H9 (cell line): ENCODE data around the gene ARHGEF1. TPM values are rescaled to one million over a fixed set of nuclear protein-coding genes. Genes with fewer than 3 reads are reported as not detected.

Experiments
- DNase-seq: peaks from one replicate; pipeline ENCODE4 v3.0.0-alpha.2; 2017
- H2AFZ ChIP-seq: one replicate; pipeline ENCODE4 v1.6.1; 2013; ENCODE audit warnings: mild to moderate bottlenecking, low read length, control low read depth, moderate library complexity
- H2AK5ac ChIP-seq: 2 replicates; pipeline ENCODE4 v1.6.1; 2013; ENCODE audit warnings: low read length, control low read depth, mixed read lengths; ENCODE audit not compliant: insufficient read length
- H2BK120ac ChIP-seq: one replicate; pipeline ENCODE4 v1.6.1; 2013; ENCODE audit warnings: low read depth, mild to moderate bottlenecking, low read length, control low read depth, inconsistent platforms; ENCODE audit not compliant: poor library complexity, severe bottlenecking
- H2BK12ac ChIP-seq: 2 replicates; pipeline ENCODE4 v1.6.1; 2013; ENCODE audit warnings: low read length, control low read depth, mixed read lengths, low read depth; ENCODE audit not compliant: insufficient read length
- H2BK15ac ChIP-seq: 2 replicates; pipeline ENCODE4 v1.6.1; 2013; ENCODE audit warnings: low read depth, low read length, control low read depth
- H2BK20ac ChIP-seq: one replicate; pipeline ENCODE4 v1.6.1; 2013; ENCODE audit warnings: low read depth, mild to moderate bottlenecking, low read length, control low read depth, inconsistent platforms; ENCODE audit not compliant: poor library complexity, severe bottlenecking
- H2BK5ac ChIP-seq: 2 replicates; pipeline ENCODE4 v1.6.1; 2013; ENCODE audit warnings: low read length, control low read depth, mixed read lengths; ENCODE audit not compliant: insufficient read length
- H3K14ac ChIP-seq: 2 replicates; pipeline ENCODE4 v1.6.1; 2013; ENCODE audit warnings: low read length, control low read depth; ENCODE audit not compliant: insufficient read depth
- H3K18ac ChIP-seq: 2 replicates; pipeline ENCODE4 v1.6.1; 2013; ENCODE audit warnings: low read depth, mild to moderate bottlenecking, mixed read lengths, low read length, control low read depth; ENCODE audit not compliant: insufficient read length
- H3K23ac ChIP-seq: 2 replicates; pipeline ENCODE4 v1.6.1; 2013; ENCODE audit warnings: low read length, control low read depth, mixed read lengths, low read depth; ENCODE audit not compliant: insufficient read length
- H3K23me2 ChIP-seq: 2 replicates; pipeline ENCODE4 v1.6.1; 2013; ENCODE audit warnings: low read depth, mild to moderate bottlenecking, mixed read lengths, low read length, control low read depth; ENCODE audit not compliant: insufficient read length, poor library complexity, severe bottlenecking
- H3K27ac ChIP-seq: 2 replicates; pipeline ENCODE4 v1.5.1; 2013; ENCODE audit warnings: low read length, control low read depth, mixed read lengths, low read depth; ENCODE audit not compliant: insufficient read length
- H3K27me3 ChIP-seq: 2 replicates; pipeline ENCODE4 v1.6.1; 2013; ENCODE audit warnings: low read length, control low read depth, inconsistent platforms; ENCODE audit not compliant: insufficient read depth
- H3K4ac ChIP-seq: 2 replicates; pipeline ENCODE4 v1.6.1; 2013; ENCODE audit warnings: low read depth, mild to moderate bottlenecking, control low read depth, inconsistent platforms, low read length, moderate library complexity
- H3K4me1 ChIP-seq: 2 replicates; pipeline ENCODE4 v1.6.1; 2013; ENCODE audit warnings: low read length, control low read depth, inconsistent platforms; ENCODE audit not compliant: insufficient read depth
- H3K4me2 ChIP-seq: 2 replicates; pipeline ENCODE4 v1.6.1; 2013; ENCODE audit warnings: low read length, control low read depth, mixed read lengths; ENCODE audit not compliant: insufficient read length, insufficient read depth
- H3K56ac ChIP-seq: 2 replicates; pipeline ENCODE4 v1.6.1; 2013; ENCODE audit warnings: low read depth, mild to moderate bottlenecking, mixed read lengths, low read length, control low read depth; ENCODE audit not compliant: insufficient read length
- H3K79me1 ChIP-seq: 2 replicates; pipeline ENCODE4 v1.6.1; 2013; ENCODE audit warnings: low read depth, mild to moderate bottlenecking, moderate library complexity, low read length, control low read depth, inconsistent platforms; ENCODE audit not compliant: insufficient read depth, poor library complexity, severe bottlenecking
- H3K79me2 ChIP-seq: 2 replicates; pipeline ENCODE4 v1.6.1; 2013; ENCODE audit warnings: low read length, control low read depth, inconsistent platforms; ENCODE audit not compliant: insufficient read depth
- H3K9ac ChIP-seq: 2 replicates; pipeline ENCODE4 v1.6.1; 2013; ENCODE audit warnings: low read length, control low read depth, mixed read lengths; ENCODE audit not compliant: insufficient read length; ENCODE audit errors: extremely low read depth
- H3K9me3 ChIP-seq: one replicate; pipeline ENCODE4 v1.6.1; 2013; ENCODE audit warnings: low read depth, low read length, inconsistent platforms; ENCODE audit not compliant: control insufficient read depth
- H3T11ph ChIP-seq: one replicate; pipeline ENCODE4 v1.6.1; 2013; ENCODE audit warnings: mild to moderate bottlenecking, low read length, control low read depth, inconsistent platforms
- H4K20me1 ChIP-seq: one replicate; pipeline ENCODE4 v1.6.1; 2013; ENCODE audit not compliant: control insufficient read depth, insufficient read length, insufficient read depth
- H4K5ac ChIP-seq: 2 replicates; pipeline ENCODE4 v1.6.1; 2013; ENCODE audit warnings: low read depth, mild to moderate bottlenecking, mixed read lengths, low read length, control low read depth; ENCODE audit not compliant: insufficient read length
- H4K8ac ChIP-seq: replicated peaks from 2 replicates; pipeline ENCODE4 v1.6.1; 2013; ENCODE audit warnings: low read length, control low read depth, mixed read lengths, low read depth; ENCODE audit not compliant: insufficient read length
- H4K91ac ChIP-seq: 2 replicates; pipeline ENCODE4 v1.6.1; 2013; ENCODE audit warnings: low read depth, mild to moderate bottlenecking, moderate library complexity, mixed read lengths, low read length, control low read depth; ENCODE audit not compliant: insufficient read length
- H3K27ac Mint-ChIP-seq, 3 experiments: 2 replicates in 2 of 3; 3 replicates in 1 of 3; pipeline ENCODE4 v1.8.0; 2020 to 2021; ENCODE audit warnings: mixed read lengths in 3 of 3, mild to moderate bottlenecking in 1 of 3, moderate library complexity in 1 of 3
- H3K27me3 Mint-ChIP-seq: 2 replicates; pipeline ENCODE4 v1.8.0; 2021; ENCODE audit warnings: low read depth, mild to moderate bottlenecking, moderate library complexity, mixed read lengths
- H3K36me3 Mint-ChIP-seq, 3 experiments: 2 replicates in 2 of 3; 3 replicates in 1 of 3; pipeline ENCODE4 v1.8.0; 2020 to 2021; ENCODE audit warnings: low read depth in 3 of 3, mixed read lengths in 3 of 3; ENCODE audit not compliant: insufficient read depth in 1 of 3
- H3K4me1 Mint-ChIP-seq, 2 experiments: 2 replicates each; pipeline ENCODE4 v1.8.0; 2020; ENCODE audit warnings: mixed read lengths in 2 of 2
- H3K4me3 Mint-ChIP-seq, 2 experiments: 2 replicates in 1 of 2; 3 replicates in 1 of 2; pipeline ENCODE4 v1.8.0; 2020 to 2021; ENCODE audit warnings: mild to moderate bottlenecking in 2 of 2, mixed read lengths in 2 of 2, moderate library complexity in 1 of 2
- H3K9me3 Mint-ChIP-seq, 2 experiments: 2 replicates in 1 of 2; 3 replicates in 1 of 2; pipeline ENCODE4 v1.8.0; 2020; ENCODE audit warnings: mild to moderate bottlenecking in 2 of 2, mixed read lengths in 2 of 2, moderate library complexity in 1 of 2
- CTCF ChIP-seq: fragments of 200-600 bp; sonication (generic); conservative IDR thresholded peaks from 3 replicates; pipeline ENCODE4 v1.8.0; 2021; ENCODE audit warnings: antibody characterized with exemption, mild to moderate bottlenecking
- WGBS: extraction: QIAGEN DNeasy Blood & Tissue Kit; methylation state at CpG from one replicate; pipeline ENCODE4 v1.1.7; 2013; ENCODE audit warnings: missing lambda C conversion rate, low lambda C conversion rate, mixed read lengths; ENCODE audit not compliant: insufficient read length; ENCODE audit errors: extremely low coverage; 5-methylcytosine and 5-hydroxymethylcytosine counted together
- total RNA-seq: library from RNA; stranded (reverse); gene quantifications from 2 replicates; pipeline ENCODE4 v1.2.1, GENCODE V29; 2021

Gene ARHGEF1
- total RNA-seq, 1 experiment from 2014 or later: 50.3 TPM

GRCh38 chr19:41888926-41889325, 5.9 kb downstream of the ARHGEF1 start:
- Histone ChIP-seq H4K5ac (no peak overlapping the region), H4K8ac (no peak overlapping the region), H2BK5ac (no peak overlapping the region), H3K23ac (no peak overlapping the region), H3K23me2 (peaks cover 5% of the 10 kb centered on the region), H3K27ac (no peak overlapping the region), H3K4me2 (no peak overlapping the region), H3K4me1 (peaks cover 8% of the 10 kb centered on the region), H3K4ac (no peak overlapping the region), H4K91ac (no peak overlapping the region), H4K20me1 (no peaks in the 10 kb centered on the region), H3K14ac (no peak overlapping the region), H2BK120ac (no peak overlapping the region), H2AFZ (no peak overlapping the region), H3K27me3 (no peaks in the 10 kb centered on the region), H3T11ph (no peak overlapping the region), H2BK12ac (no peak overlapping the region), H2BK20ac (no peak overlapping the region), H3K56ac (no peak overlapping the region), H3K79me1 (no peaks in the 10 kb centered on the region), H3K79me2 (0 out of 2 replicates have a peak, but pooled peaks cover 2% of the 10 kb centered on the region), H2BK15ac (no peak overlapping the region), H2AK5ac (no peak overlapping the region), H3K9ac (no peak overlapping the region), H3K9me3 (no peaks in the 10 kb centered on the region), H3K18ac (no peak overlapping the region)
- Mint-ChIP-seq H3K27me3 (peaks cover under 1% of the 10 kb centered on the region; the same call in 1 of the 2 replicates), H3K4me1 (peaks cover 21 to 37% of the 10 kb centered on the region in 2 experiments), H3K9me3 (no peaks in the 10 kb centered on the region; a peak in 1 of 5 replicates), H3K4me3 (no peak overlapping the region), H3K36me3 (peaks cover 0 to 19% (median 4%) of the 10 kb centered on the region in 3 experiments; a peak in 3 of 7 replicates), H3K27ac (no peak overlapping the region)
- DNase-seq: no peak
- no peak for TF ChIP-seq CTCF
- no CpG with 5 or more reads among the region's 12 CpGs for WGBS
